Astrocyte of the spinal cord (primary cell): Measurements from ENCODE around the gene OAS2.

Source experiments
- DNase-seq: peaks from one replicate; pipeline ENCODE4 v3.0.0; 2011; ENCODE audit warnings: low read depth, low spot score
- H3K4me3 ChIP-seq: 2 replicates; pipeline ENCODE4 v1.5.1; 2011; ENCODE audit warnings: low read depth, mild to moderate bottlenecking, low read length, moderate library complexity
- CTCF ChIP-seq: IDR thresholded peaks from 2 replicates; pipeline ENCODE4 v1.5.1; 2012; ENCODE audit warnings: low read depth, mild to moderate bottlenecking, low read length, inconsistent platforms
- in situ Hi-C: cut with HindIII; loops from 2 replicates; pipeline ENCODE4 v1.10.0; 2017; ENCODE audit warnings: low sequenced_read_pairs

OAS2 gene

GRCh38 chr12:113043240-113043639, 64.9 kb downstream of the OAS2 start:
- H3K4me3 ChIP-seq: no peak overlapping the region
- TF ChIP-seq CTCF: no peak
- in situ Hi-C loops: no loop called here
- DNase-seq: no peak

GRCh38 chr12:113044516-113044915, 66.2 kb downstream of the OAS2 start:
- DNase-seq: no peak
- TF ChIP-seq CTCF: no peak
- in situ Hi-C loops: no loop called here
- no peak overlapping the region for H3K4me3 ChIP-seq

- TF ChIP-seq CTCF: peak; percentile 79
- H3K4me3 ChIP-seq: no peak overlapping the region
- in situ Hi-C loops: no loop called here
- peak; percentile 59 for DNase-seq
Measured at GRCh38 chr12:113048716-113049127, 70.4 kb downstream of the OAS2 start.

GRCh38 chr12:113049976-113050742, 71.8 kb downstream of the OAS2 start:
- in situ Hi-C loops: no loop called here
- peak; percentile 37 for TF ChIP-seq CTCF
- no peak for DNase-seq

GRCh38 chr12:113050795-113051194, 72.5 kb downstream of the OAS2 start:
- no peak for TF ChIP-seq CTCF
- DNase-seq: no peak
- in situ Hi-C loops: no loop called here
- no peak overlapping the region for H3K4me3 ChIP-seq

More at GRCh38 chr12:113049976-113050742, 71.8 kb downstream of the OAS2 start:
- H3K4me3 ChIP-seq: no peak overlapping the region

GRCh38 chr12:113051759-113052158, 73.4 kb downstream of the OAS2 start:
- TF ChIP-seq CTCF: no peak
- no peak overlapping the region for H3K4me3 ChIP-seq
- DNase-seq: no peak
- in situ Hi-C loops: no loop called here
